Fibroblast of skin of scalp (primary cell): Measurements from ENCODE around the gene ISG20L2.

ENCODE experiments used
- DNase-seq: peaks from one replicate; pipeline ENCODE4 v3.0.0-alpha.2; 2013

The ISG20L2 gene

GRCh38 chr1:156689035-156689952 lies 39.3 kb downstream of the ISG20L2 start:
- DNase-seq, result peak; percentile 85

- DNase-seq, result no peak
These were observed 44.3 kb downstream of the ISG20L2 start for GRCh38 chr1:156684227-156684782.

GRCh38 chr1:156682166-156682890 lies 46.2 kb downstream of the ISG20L2 start:
- DNase-seq, result no peak

GRCh38 chr1:156681196-156681960 lies 47.2 kb downstream of the ISG20L2 start:
- DNase-seq, result no peak

- DNase-seq, result no peak
These were observed 48.5 kb downstream of the ISG20L2 start for GRCh38 chr1:156680056-156680455.

- peak; percentile 87 for DNase-seq
These were observed 50.7 kb downstream of the ISG20L2 start for GRCh38 chr1:156677616-156678596.

- DNase-seq, result peak; percentile 69
These were observed 51.5 kb downstream of the ISG20L2 start, which contains the start of gene NES for GRCh38 chr1:156676820-156677615. TSS of gene NES (minus strand) at chr1:156677407. CDS start at chr1:156677264, 143 bp downstream.

- DNase-seq, result no peak
These were observed 52.3 kb downstream of the ISG20L2 start for GRCh38 chr1:156676114-156676819.

- DNase-seq, result peak; percentile 65
These were observed 53.1 kb downstream of the ISG20L2 start for GRCh38 chr1:156675210-156676113.

GRCh38 chr1:156673387-156674121 lies 55.0 kb downstream of the ISG20L2 start:
- no peak for DNase-seq
